Liver (tissue), 9 donors: Measurements from ENCODE around the gene EIF1B. TPM values are rescaled to one million over a fixed set of nuclear protein-coding genes. Genes with fewer than 3 reads are reported as not detected.

Source experiments
- DNase-seq: peaks from one replicate; pipeline ENCODE4 v3.0.0-alpha.2; 2017; ENCODE audit warnings: low spot score
- H3K27ac ChIP-seq, 2 donors: one replicate each; pipeline ENCODE4 v1.7.0; 2013; ENCODE audit warnings: inconsistent platforms in 2 of 2, low read length in 2 of 2, control low read depth in 1 of 2, low read depth in 1 of 2, mild to moderate bottlenecking in 1 of 2
- H3K27me3 ChIP-seq, 4 donors: one replicate each; pipeline versions ENCODE4 v1.6.1 to v1.7.0; 2013; ENCODE audit warnings: low read length in 3 of 4, inconsistent platforms in 1 of 4, mild to moderate bottlenecking in 1 of 4, moderate library complexity in 1 of 4; ENCODE audit not compliant: control insufficient read depth in 4 of 4, insufficient read depth in 4 of 4
- H3K36me3 ChIP-seq, 4 donors: one replicate each; pipeline versions ENCODE4 v1.6.1 to v1.7.0; 2013; ENCODE audit warnings: low read length in 3 of 4, mild to moderate bottlenecking in 3 of 4, low read depth in 1 of 4, moderate library complexity in 1 of 4; ENCODE audit not compliant: control insufficient read depth in 4 of 4, insufficient read depth in 3 of 4
- H3K4me1 ChIP-seq, 4 donors: one replicate each; pipeline versions ENCODE4 v1.6.1 to v1.7.0; 2013; ENCODE audit warnings: low read length in 3 of 4, mild to moderate bottlenecking in 3 of 4, moderate library complexity in 1 of 4; ENCODE audit not compliant: control insufficient read depth in 4 of 4, insufficient read depth in 4 of 4
- H3K4me3 ChIP-seq, 3 donors: one replicate each; pipeline versions ENCODE4 v1.6.1 to v1.7.0; 2013; ENCODE audit warnings: low read length in 3 of 3, control low read depth in 1 of 3, low read depth in 1 of 3, mild to moderate bottlenecking in 1 of 3
- H3K9ac ChIP-seq, 2 donors: one replicate each; pipeline ENCODE4 v1.7.0; 2013; ENCODE audit warnings: low read length in 2 of 2, mild to moderate bottlenecking in 2 of 2, moderate library complexity in 2 of 2, control low read depth in 1 of 2, low read depth in 1 of 2
- H3K9me3 ChIP-seq, 4 donors: one replicate each; pipeline versions ENCODE4 v1.6.1 to v1.7.0; 2013; ENCODE audit warnings: low read length in 3 of 4; ENCODE audit not compliant: control insufficient read depth in 4 of 4
- EGR1 ChIP-seq, 2 donors: IDR thresholded peaks; 2 replicates each; pipeline ENCODE4 v1.6.1; 2016 to 2018; ENCODE audit warnings: antibody characterized with exemption in 2 of 2, low read depth in 2 of 2
- FOXA1 ChIP-seq: IDR thresholded peaks from 2 replicates; pipeline ENCODE4 v1.6.1; 2016; ENCODE audit warnings: antibody characterized with exemption
- FOXA2 ChIP-seq: IDR thresholded peaks from 2 replicates; pipeline ENCODE4 v1.6.1; 2016; ENCODE audit warnings: antibody characterized with exemption
- GABPA ChIP-seq, 2 donors: IDR thresholded peaks in 1 of 2; conservative IDR thresholded peaks in 1 of 2; 2 replicates each; pipeline ENCODE4 v1.6.1; 2016; ENCODE audit warnings: antibody characterized with exemption in 2 of 2, mild to moderate bottlenecking in 1 of 2, moderate library complexity in 1 of 2
- HNF4A ChIP-seq, 2 donors: conservative IDR thresholded peaks; 2 replicates each; pipeline ENCODE4 v1.6.1; 2016; ENCODE audit warnings: antibody characterized with exemption in 2 of 2, mild to moderate bottlenecking in 2 of 2
- HNF4G ChIP-seq: IDR thresholded peaks from 2 replicates; pipeline ENCODE4 v1.6.1; 2016; ENCODE audit warnings: antibody characterized with exemption
- JUND ChIP-seq, 2 donors: IDR thresholded peaks; 2 replicates each; pipeline ENCODE4 v1.6.1; 2016; ENCODE audit warnings: antibody characterized with exemption in 2 of 2
- MAX ChIP-seq: IDR thresholded peaks from 2 replicates; pipeline ENCODE4 v1.6.1; 2016; ENCODE audit warnings: antibody characterized with exemption
- NR2F2 ChIP-seq: IDR thresholded peaks from 2 replicates; pipeline ENCODE4 v1.6.1; 2016; ENCODE audit warnings: antibody characterized with exemption
- RAD21 ChIP-seq, 2 donors: IDR thresholded peaks; 2 replicates each; pipeline ENCODE4 v1.6.1; 2016; ENCODE audit warnings: antibody characterized with exemption in 2 of 2, mild to moderate bottlenecking in 2 of 2
- RXRA ChIP-seq, 2 donors: IDR thresholded peaks; 2 replicates each; pipeline ENCODE4 v1.6.1; 2017 to 2018; ENCODE audit warnings: antibody characterized with exemption in 2 of 2, mild to moderate bottlenecking in 1 of 2
- SP1 ChIP-seq: IDR thresholded peaks from 2 replicates; pipeline ENCODE4 v1.6.1; 2018; ENCODE audit warnings: antibody characterized with exemption, mild to moderate bottlenecking
- TAF1 ChIP-seq: conservative IDR thresholded peaks from 2 replicates; pipeline ENCODE4 v1.6.1; 2016; ENCODE audit warnings: antibody characterized with exemption, mild to moderate bottlenecking
- YY1 ChIP-seq: IDR thresholded peaks from 2 replicates; pipeline ENCODE4 v1.6.1; 2016; ENCODE audit warnings: antibody characterized with exemption, mild to moderate bottlenecking
- ZBTB33 ChIP-seq: IDR thresholded peaks from 2 replicates; pipeline ENCODE4 v1.6.1; 2016; ENCODE audit warnings: antibody characterized with exemption
- WGBS: extraction: QIAGEN DNeasy Blood & Tissue Kit; methylation state at CpG from one replicate; pipeline ENCODE4 v1.1.7; 2013; 5-methylcytosine and 5-hydroxymethylcytosine counted together
- polyA plus RNA-seq, 2 donors: library from polyadenylated mRNA; stranded (reverse) in 1 of 2; unstranded in 1 of 2; fragments of 200-250 nt in 1 of 2; fragments of >200 nt in 1 of 2; fragmentation: Nextera tagmentation in 1 of 2; extraction: Ambion mirVana in 1 of 2; gene quantifications; one replicate each; pipeline versions ENCODE4 v1.2.1 to v1.2.3, GENCODE V29; 2013 to 2015
- total RNA-seq, 2 donors: library from RNA; depleted of rRNA; stranded (reverse); fragments of >200 nt; gene quantifications; one replicate each; pipeline ENCODE4 v1.2.3, GENCODE V29; 2014
- TF ChIP-seq, protein P1 (sequence below): IDR thresholded peaks from 2 replicates; pipeline ENCODE4 v1.6.1; 2016; ENCODE audit warnings: antibody characterized with exemption
- TF ChIP-seq, protein P2 (sequence below): IDR thresholded peaks from 2 replicates; pipeline ENCODE4 v1.6.1; 2016; ENCODE audit warnings: antibody characterized with exemption, mild to moderate bottlenecking
- TF ChIP-seq, protein P3 (sequence below): fragments of 150-350 bp; IDR thresholded peaks from 2 replicates; pipeline ENCODE4 v1.5.1; 2017; ENCODE audit warnings: improper control_type of control experiment, low read depth, low read length; ENCODE audit not compliant: missing input control
- donor health status: healthy.
- donor health status: healthy.
- donor health status: healthy.
- donor health status: healthy.
- donor health status: healthy.

EIF1B gene
- total and polyA plus RNA-seq, 4 donors, result 10.9 to 33.8 (median 27.8) TPM

GRCh38 chr3:40324621-40325020 lies 15.1 kb downstream of the EIF1B start:
- no peaks in the 10 kb centered on the region for H3K4me1 ChIP-seq
- H3K27me3 ChIP-seq, result no peaks in the 10 kb centered on the region
- H3K36me3 ChIP-seq, result no peaks in the 10 kb centered on the region
- no peak for TF ChIP-seq RAD21 (IDR thresholded peaks at IDR 0.05)
- TF ChIP-seq, protein P1, sequence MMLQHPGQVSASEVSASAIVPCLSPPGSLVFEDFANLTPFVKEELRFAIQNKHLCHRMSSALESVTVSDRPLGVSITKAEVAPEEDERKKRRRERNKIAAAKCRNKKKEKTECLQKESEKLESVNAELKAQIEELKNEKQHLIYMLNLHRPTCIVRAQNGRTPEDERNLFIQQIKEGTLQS, result no peak
- TF ChIP-seq HNF4G, result no peak
- TF ChIP-seq FOXA1, result no peak
- no peak for TF ChIP-seq RXRA (IDR thresholded peaks at IDR 0.05)
- TF ChIP-seq, protein P2, sequence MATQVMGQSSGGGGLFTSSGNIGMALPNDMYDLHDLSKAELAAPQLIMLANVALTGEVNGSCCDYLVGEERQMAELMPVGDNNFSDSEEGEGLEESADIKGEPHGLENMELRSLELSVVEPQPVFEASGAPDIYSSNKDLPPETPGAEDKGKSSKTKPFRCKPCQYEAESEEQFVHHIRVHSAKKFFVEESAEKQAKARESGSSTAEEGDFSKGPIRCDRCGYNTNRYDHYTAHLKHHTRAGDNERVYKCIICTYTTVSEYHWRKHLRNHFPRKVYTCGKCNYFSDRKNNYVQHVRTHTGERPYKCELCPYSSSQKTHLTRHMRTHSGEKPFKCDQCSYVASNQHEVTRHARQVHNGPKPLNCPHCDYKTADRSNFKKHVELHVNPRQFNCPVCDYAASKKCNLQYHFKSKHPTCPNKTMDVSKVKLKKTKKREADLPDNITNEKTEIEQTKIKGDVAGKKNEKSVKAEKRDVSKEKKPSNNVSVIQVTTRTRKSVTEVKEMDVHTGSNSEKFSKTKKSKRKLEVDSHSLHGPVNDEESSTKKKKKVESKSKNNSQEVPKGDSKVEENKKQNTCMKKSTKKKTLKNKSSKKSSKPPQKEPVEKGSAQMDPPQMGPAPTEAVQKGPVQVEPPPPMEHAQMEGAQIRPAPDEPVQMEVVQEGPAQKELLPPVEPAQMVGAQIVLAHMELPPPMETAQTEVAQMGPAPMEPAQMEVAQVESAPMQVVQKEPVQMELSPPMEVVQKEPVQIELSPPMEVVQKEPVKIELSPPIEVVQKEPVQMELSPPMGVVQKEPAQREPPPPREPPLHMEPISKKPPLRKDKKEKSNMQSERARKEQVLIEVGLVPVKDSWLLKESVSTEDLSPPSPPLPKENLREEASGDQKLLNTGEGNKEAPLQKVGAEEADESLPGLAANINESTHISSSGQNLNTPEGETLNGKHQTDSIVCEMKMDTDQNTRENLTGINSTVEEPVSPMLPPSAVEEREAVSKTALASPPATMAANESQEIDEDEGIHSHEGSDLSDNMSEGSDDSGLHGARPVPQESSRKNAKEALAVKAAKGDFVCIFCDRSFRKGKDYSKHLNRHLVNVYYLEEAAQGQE, result no peak
- TF ChIP-seq TAF1, result no peak
- TF ChIP-seq FOXA2, result no peak
- TF ChIP-seq NR2F2, result no peak
- no peak for TF ChIP-seq ZBTB33
- TF ChIP-seq YY1, result no peak
- TF ChIP-seq, protein P3, sequence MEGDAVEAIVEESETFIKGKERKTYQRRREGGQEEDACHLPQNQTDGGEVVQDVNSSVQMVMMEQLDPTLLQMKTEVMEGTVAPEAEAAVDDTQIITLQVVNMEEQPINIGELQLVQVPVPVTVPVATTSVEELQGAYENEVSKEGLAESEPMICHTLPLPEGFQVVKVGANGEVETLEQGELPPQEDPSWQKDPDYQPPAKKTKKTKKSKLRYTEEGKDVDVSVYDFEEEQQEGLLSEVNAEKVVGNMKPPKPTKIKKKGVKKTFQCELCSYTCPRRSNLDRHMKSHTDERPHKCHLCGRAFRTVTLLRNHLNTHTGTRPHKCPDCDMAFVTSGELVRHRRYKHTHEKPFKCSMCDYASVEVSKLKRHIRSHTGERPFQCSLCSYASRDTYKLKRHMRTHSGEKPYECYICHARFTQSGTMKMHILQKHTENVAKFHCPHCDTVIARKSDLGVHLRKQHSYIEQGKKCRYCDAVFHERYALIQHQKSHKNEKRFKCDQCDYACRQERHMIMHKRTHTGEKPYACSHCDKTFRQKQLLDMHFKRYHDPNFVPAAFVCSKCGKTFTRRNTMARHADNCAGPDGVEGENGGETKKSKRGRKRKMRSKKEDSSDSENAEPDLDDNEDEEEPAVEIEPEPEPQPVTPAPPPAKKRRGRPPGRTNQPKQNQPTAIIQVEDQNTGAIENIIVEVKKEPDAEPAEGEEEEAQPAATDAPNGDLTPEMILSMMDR, result no peak
- TF ChIP-seq SP1, result no peak
- no peak for TF ChIP-seq HNF4A (conservative IDR thresholded peaks at IDR 0.05)
- TF ChIP-seq JUND (IDR thresholded peaks at IDR 0.05), result no peak
- no peak for TF ChIP-seq EGR1 (IDR thresholded peaks at IDR 0.05; ENCODE audit: low read depth in 2 of 2)
- TF ChIP-seq MAX, result no peak
- no peak for TF ChIP-seq GABPA (IDR thresholded peaks at IDR 0.05 in 1 of 2, conservative IDR thresholded peaks at IDR 0.05 in 1 of 2)
- DNase-seq, result no peak
- no peak overlapping the region for H3K4me3 ChIP-seq
- H3K27ac ChIP-seq, result no peak overlapping the region
- 85% methylated on average over 4 of the region's 4 CpGs for WGBS
- no peaks in the 10 kb centered on the region for H3K9me3 ChIP-seq
- H3K9ac ChIP-seq, result no peak overlapping the region

DNA sequence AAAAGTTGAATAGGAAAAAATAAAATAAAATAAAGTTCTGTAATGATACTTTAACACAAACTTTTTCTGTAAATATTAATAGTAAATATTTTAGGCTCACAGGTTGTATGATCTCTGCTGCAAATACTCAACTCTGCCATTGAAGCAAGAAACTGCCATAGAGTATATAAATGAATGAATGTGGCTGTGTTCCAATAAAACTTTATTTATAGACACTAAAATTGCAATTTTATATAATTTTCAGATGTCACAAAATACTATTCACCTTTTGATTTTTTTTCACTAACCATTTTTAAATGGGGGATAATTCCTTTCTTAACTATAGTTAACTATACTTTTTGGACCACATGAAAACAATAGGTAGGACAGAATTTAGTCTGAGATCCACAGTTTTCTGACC lies 16.0 kb downstream of the EIF1B start:
- H3K4me1 ChIP-seq, result no peaks in the 10 kb centered on the region
- H3K9ac ChIP-seq, result no peak overlapping the region
- DNase-seq, result no peak
- TF ChIP-seq YY1 (no peak), FOXA2 (no peak), EGR1 (IDR thresholded peaks at IDR 0.05; ENCODE audit: low read depth in 2 of 2) (no peak), SP1 (no peak), GABPA (IDR thresholded peaks at IDR 0.05 in 1 of 2, conservative IDR thresholded peaks at IDR 0.05 in 1 of 2) (no peak), RXRA (IDR thresholded peaks at IDR 0.05) (no peak), TAF1 (no peak)
- TF ChIP-seq, protein P3, result no peak
- TF ChIP-seq, protein P2, result no peak
- no peak overlapping the region for H3K27ac ChIP-seq
- H3K36me3 ChIP-seq, result no peaks in the 10 kb centered on the region
- H3K9me3 ChIP-seq, result no peaks in the 10 kb centered on the region
- no peaks in the 10 kb centered on the region for H3K27me3 ChIP-seq
- H3K4me3 ChIP-seq, result no peak overlapping the region
